ENCODE measurements around the gene ELL2.

ELL2 gene

DNA sequence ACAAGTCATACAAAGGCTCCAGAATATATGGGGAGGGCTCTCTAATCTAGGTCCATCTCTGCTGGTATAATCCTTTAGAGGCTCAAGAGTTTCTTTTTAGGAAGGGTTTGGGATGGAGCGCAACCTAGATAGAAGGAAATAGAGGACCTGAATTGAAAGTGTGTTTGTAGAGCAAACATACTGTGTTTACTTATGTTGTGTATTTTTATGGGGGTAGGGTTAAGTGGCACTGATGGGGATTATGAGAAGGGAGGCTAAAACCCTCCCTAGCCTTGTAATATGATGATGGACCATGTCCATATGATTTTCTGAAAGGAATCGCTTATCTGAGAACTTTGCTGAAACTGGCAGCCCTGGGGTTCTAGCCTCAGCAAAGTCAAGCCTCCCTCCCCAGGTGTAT lies 4.4 kb upstream of the ELL2 start:
- no peak overlapping the region for H3K27ac ChIP-seq
- CTCF ChIA-PET = no interaction called here
- no peak for DNase-seq (ENCODE audit: low spot score)
- POLR2A ChIA-PET (ENCODE audit: low non-redundant PET) = no interaction called here
- TF ChIP-seq, protein P1, sequence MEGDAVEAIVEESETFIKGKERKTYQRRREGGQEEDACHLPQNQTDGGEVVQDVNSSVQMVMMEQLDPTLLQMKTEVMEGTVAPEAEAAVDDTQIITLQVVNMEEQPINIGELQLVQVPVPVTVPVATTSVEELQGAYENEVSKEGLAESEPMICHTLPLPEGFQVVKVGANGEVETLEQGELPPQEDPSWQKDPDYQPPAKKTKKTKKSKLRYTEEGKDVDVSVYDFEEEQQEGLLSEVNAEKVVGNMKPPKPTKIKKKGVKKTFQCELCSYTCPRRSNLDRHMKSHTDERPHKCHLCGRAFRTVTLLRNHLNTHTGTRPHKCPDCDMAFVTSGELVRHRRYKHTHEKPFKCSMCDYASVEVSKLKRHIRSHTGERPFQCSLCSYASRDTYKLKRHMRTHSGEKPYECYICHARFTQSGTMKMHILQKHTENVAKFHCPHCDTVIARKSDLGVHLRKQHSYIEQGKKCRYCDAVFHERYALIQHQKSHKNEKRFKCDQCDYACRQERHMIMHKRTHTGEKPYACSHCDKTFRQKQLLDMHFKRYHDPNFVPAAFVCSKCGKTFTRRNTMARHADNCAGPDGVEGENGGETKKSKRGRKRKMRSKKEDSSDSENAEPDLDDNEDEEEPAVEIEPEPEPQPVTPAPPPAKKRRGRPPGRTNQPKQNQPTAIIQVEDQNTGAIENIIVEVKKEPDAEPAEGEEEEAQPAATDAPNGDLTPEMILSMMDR (conservative IDR thresholded peaks at IDR 0.05; ENCODE audit: low read depth) = no peak

- DNase-seq (ENCODE audit: low spot score) = peak; percentile 79
- no peak overlapping the region for H3K27ac ChIP-seq
- ChIA-PET CTCF (interaction anchor here (0.6 to 0.7 kb wide), 2 partner anchors 57 to 77 kb away, joined by 4 to 5 read pairs; no protein-coding TSS in a partner anchor), POLR2A (ENCODE audit: low non-redundant PET) (interaction anchor here (0.7 kb wide), 1 partner anchor 10 kb away, joined by 5 read pairs; no protein-coding TSS in a partner anchor)
- TF ChIP-seq, protein P1 (conservative IDR thresholded peaks at IDR 0.05; ENCODE audit: low read depth) = no peak
These were observed 2.2 kb upstream of the ELL2 start for GRCh38 chr5:95963650-95964410.

DNA sequence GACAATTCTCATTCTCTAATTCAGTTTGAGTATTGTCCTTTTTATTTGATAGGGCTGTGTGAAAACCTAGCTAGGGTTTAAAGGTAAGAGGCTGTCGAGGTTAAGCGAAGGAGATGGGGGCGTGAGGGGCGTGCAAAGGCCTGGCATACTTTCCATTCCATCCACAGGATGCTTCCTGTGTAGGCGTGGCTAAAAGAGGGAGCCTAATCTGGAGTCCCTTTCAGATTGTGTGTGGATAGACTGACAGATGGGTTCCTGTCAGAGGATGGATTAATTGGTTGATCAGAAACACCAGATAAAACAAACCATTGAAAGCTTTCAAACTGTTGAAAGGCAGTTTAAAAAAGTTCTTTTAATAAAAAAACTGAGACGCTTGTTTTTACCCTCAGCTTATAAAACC lies 1.1 kb upstream of the ELL2 start:
- DNase-seq (ENCODE audit: low spot score) = peak; percentile 56
- CTCF ChIA-PET = interaction anchor here (0.7 kb wide), 1 partner anchor 312 kb away, joined by 3 read pairs; no protein-coding TSS in a partner anchor
- TF ChIP-seq, protein P1 (conservative IDR thresholded peaks at IDR 0.05; ENCODE audit: low read depth) = no peak
- POLR2A ChIA-PET (ENCODE audit: low non-redundant PET) = interaction anchor here (0.6 kb wide), 1 partner anchor 292 kb away, joined by 3 read pairs; no protein-coding TSS in a partner anchor
- no peak overlapping the region for H3K27ac ChIP-seq

- ChIA-PET POLR2A (ENCODE audit: low non-redundant PET) (interaction anchor here (0.6 kb wide), 1 partner anchor 292 kb away, joined by 3 read pairs; no protein-coding TSS in a partner anchor), CTCF (interaction anchor here (0.7 to 1.4 kb wide), 4 partner anchors 21 to 375 kb away, joined by 3 to 6 read pairs (median 4); no protein-coding TSS in a partner anchor)
- no peak for DNase-seq (ENCODE audit: low spot score)
- peak overlapping the region; percentile 89 for H3K27ac ChIP-seq
- TF ChIP-seq, protein P1 (conservative IDR thresholded peaks at IDR 0.05; ENCODE audit: low read depth) = no peak
These were observed 773 bp upstream of the ELL2 start for GRCh38 chr5:95962475-95962773.

DNA sequence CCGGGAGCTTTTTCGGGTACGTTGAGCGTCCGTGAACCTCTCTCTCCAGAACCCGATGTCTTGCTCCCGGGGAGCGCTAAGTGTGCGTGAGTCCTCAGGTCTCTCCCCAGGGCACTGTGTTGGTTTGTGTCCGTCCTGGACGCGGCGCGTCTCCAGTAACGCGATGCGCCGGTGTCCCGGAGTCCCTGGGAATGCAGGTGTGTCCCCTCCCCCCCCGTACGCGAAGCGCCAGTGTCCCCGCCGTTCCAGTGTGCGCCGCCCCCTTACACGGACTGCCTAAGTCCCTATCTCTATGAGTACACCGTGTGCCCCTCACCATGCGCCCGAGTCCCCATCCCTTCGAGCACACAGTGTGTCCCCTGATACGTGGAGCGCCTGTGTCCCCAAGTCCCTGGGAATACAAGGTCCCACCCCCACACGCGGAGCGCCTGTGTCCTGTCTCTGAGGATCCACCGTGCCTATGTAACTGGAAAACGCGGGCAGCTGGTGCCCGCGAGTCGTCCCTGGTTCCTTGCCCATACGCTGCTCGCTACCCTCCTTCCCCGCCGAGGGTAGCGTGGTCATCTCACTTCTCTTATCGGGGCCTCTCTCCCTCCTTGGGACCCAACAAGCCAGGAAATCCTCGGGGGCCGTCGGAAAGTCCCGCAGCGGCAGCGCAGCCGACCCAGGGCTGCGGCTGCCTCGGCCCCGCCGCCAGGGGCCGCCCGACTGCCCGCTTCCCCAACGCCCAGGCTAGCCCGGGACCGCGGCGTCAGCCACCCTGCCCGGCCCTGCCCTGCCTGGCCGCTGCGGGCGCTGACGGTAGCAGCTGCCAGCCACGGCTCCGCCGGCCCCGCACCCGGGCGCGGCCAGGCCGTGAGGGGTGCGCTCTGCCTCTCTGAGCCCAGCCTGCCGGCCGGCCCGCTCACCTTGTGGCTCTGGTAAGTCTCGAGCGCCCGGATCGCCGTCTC lies 709 bp downstream of the ELL2 start:
- ChIA-PET CTCF (interaction anchor here (0.6 to 2.7 kb wide), 33 partner anchors 9 to 805 kb away, joined by 3 to 11 read pairs (median 4); no protein-coding TSS in a partner anchor), POLR2A (ENCODE audit: low non-redundant PET) (interaction anchor here (0.6 to 1.1 kb wide), 5 partner anchors 16 to 653 kb away, joined by 3 to 4 read pairs (median 3); no protein-coding TSS in a partner anchor)
- TF ChIP-seq, protein P1 (conservative IDR thresholded peaks at IDR 0.05; ENCODE audit: low read depth) = peak; percentile 98
- peak; percentile 79 for DNase-seq (ENCODE audit: low spot score)
- H3K27ac ChIP-seq = peak overlapping the region; percentile 89

Data from RWPE1 (cell line).